HEK293 (cell line): ENCODE results near the gene C3orf20.
A peak's percentile ranks its signal among the peaks of the same experiment; 100 is the strongest.

Experiments
- CTCF ChIA-PET: fragments of 350-600 bp; formaldehyde crosslinking; extraction: SDS; loops from one replicate; lab custom pipeline; 2021; ENCODE audit warnings: antibody characterized with exemption; lab: Yijun Ruan, JAX
- POLR2A ChIA-PET: fragments of 300-600 bp; formaldehyde crosslinking; extraction: SDS; loops from one replicate; lab custom pipeline; 2020; ENCODE audit warnings: antibody characterized with exemption, inconsistent platforms; lab: Yijun Ruan, JAX
- H3K27ac ChIP-seq: fragments of 200-500 bp; sonication (Bioruptor generic); 2 replicates; pipeline ENCODE4 v1.5.1; 2014; ENCODE audit warnings: low read depth, low read length, control low read depth, inconsistent platforms; ENCODE audit errors: extremely low read depth
- H3K36me3 ChIP-seq, 2 experiments: fragments of 200-500 bp in 1 of 2; sonication (Bioruptor generic) in 1 of 2; 1 replicate in 1 of 2; 2 replicates in 1 of 2; pipeline ENCODE4 v1.5.1; 2014 to 2017; ENCODE audit warnings: inconsistent platforms in 2 of 2, low read length in 2 of 2; ENCODE audit not compliant: control insufficient read depth in 2 of 2, insufficient read depth in 1 of 2
- H3K4me1 ChIP-seq: fragments of 200-500 bp; sonication (Bioruptor generic); 2 replicates; pipeline ENCODE4 v1.5.1; 2014; ENCODE audit warnings: mild to moderate bottlenecking, low read length, inconsistent platforms; ENCODE audit not compliant: control insufficient read depth, insufficient read depth
- H3K4me3 ChIP-seq: 2 replicates; pipeline ENCODE4 v1.5.1; 2011; ENCODE audit warnings: low read depth, mild to moderate bottlenecking, control low read depth, low read length, moderate library complexity
- H3K9me3 ChIP-seq: fragments of 200-500 bp; sonication (Bioruptor generic); 2 replicates; pipeline ENCODE4 v1.5.1; 2014; ENCODE audit warnings: low read depth, low read length, inconsistent platforms; ENCODE audit not compliant: control insufficient read depth, insufficient read depth
- REPIN1 ChIP-seq: fragments of 450-650 bp; formaldehyde crosslinking; IDR thresholded peaks from 2 replicates; pipeline ENCODE4 v1.5.1; 2017; ENCODE audit warnings: missing biosample characterization, missing genetic modification characterization, low read depth
- SCRT1 ChIP-seq: fragments of 450-650 bp; formaldehyde crosslinking; IDR thresholded peaks from 2 replicates; pipeline ENCODE4 v1.5.1; 2016; ENCODE audit warnings: missing biosample characterization, missing genetic modification characterization, borderline replicate concordance
- SETDB1 ChIP-seq: IDR thresholded peaks from one replicate; pipeline ENCODE4 v1.6.1; 2017; ENCODE audit warnings: mild to moderate bottlenecking, low read length, moderate library complexity, mixed read lengths; ENCODE audit not compliant: insufficient read length
- ZBTB20 ChIP-seq: fragments of 450-650 bp; formaldehyde crosslinking; IDR thresholded peaks from 2 replicates; pipeline ENCODE4 v1.5.1; 2016; ENCODE audit warnings: missing biosample characterization, missing genetic modification characterization
- ZNF138 ChIP-seq: fragments of 450-650 bp; formaldehyde crosslinking; IDR thresholded peaks from 2 replicates; pipeline ENCODE4 v1.5.1; 2016; ENCODE audit warnings: missing biosample characterization, missing genetic modification characterization, borderline replicate concordance
- ZNF211 ChIP-seq: fragments of 450-650 bp; formaldehyde crosslinking; IDR thresholded peaks from 2 replicates; pipeline ENCODE4 v1.5.1; 2016; ENCODE audit warnings: low read depth, missing biosample characterization, missing genetic modification characterization
- ZNF221 ChIP-seq: fragments of 450-650 bp; formaldehyde crosslinking; IDR thresholded peaks from 2 replicates; pipeline ENCODE4 v1.5.1; 2017; ENCODE audit warnings: missing biosample characterization, missing genetic modification characterization, borderline replicate concordance
- ZNF311 ChIP-seq: fragments of 450-650 bp; formaldehyde crosslinking; IDR thresholded peaks from 2 replicates; pipeline ENCODE4 v1.5.1; 2017; ENCODE audit warnings: missing biosample characterization, missing genetic modification characterization, borderline replicate concordance
- ZNF324 ChIP-seq: fragments of 450-650 bp; formaldehyde crosslinking; IDR thresholded peaks from 2 replicates; pipeline ENCODE4 v1.5.1; 2016; ENCODE audit warnings: missing biosample characterization, missing genetic modification characterization
- ZNF48 ChIP-seq: fragments of 450-650 bp; formaldehyde crosslinking; IDR thresholded peaks from 2 replicates; pipeline ENCODE4 v1.5.1; 2016; ENCODE audit warnings: missing biosample characterization, missing genetic modification characterization
- ZNF518A ChIP-seq: fragments of 450-650 bp; formaldehyde crosslinking; conservative IDR thresholded peaks from 2 replicates; pipeline ENCODE4 v1.5.1; 2016; ENCODE audit warnings: low read depth, missing biosample characterization, missing genetic modification characterization
- ZNF530 ChIP-seq: fragments of 450-650 bp; formaldehyde crosslinking; IDR thresholded peaks from 2 replicates; pipeline ENCODE4 v1.5.1; 2016; ENCODE audit warnings: low read depth, missing biosample characterization, missing genetic modification characterization
- ZNF571 ChIP-seq: fragments of 450-650 bp; formaldehyde crosslinking; IDR thresholded peaks from 2 replicates; pipeline ENCODE4 v1.5.0; 2017; ENCODE audit warnings: missing biosample characterization, missing genetic modification characterization
- ZNF623 ChIP-seq: fragments of 450-650 bp; formaldehyde crosslinking; IDR thresholded peaks from 2 replicates; pipeline ENCODE4 v1.5.1; 2016; ENCODE audit warnings: missing biosample characterization, missing genetic modification characterization
- ZNF624 ChIP-seq: fragments of 450-650 bp; formaldehyde crosslinking; IDR thresholded peaks from 2 replicates; pipeline ENCODE4 v1.5.1; 2017; ENCODE audit warnings: missing biosample characterization, missing genetic modification characterization
- ZSCAN23 ChIP-seq: fragments of 450-650 bp; formaldehyde crosslinking; IDR thresholded peaks from 2 replicates; pipeline ENCODE4 v1.5.1; 2016; ENCODE audit warnings: missing biosample characterization, missing genetic modification characterization
- TF ChIP-seq, protein P1 (sequence below): fragments of 450-650 bp; formaldehyde crosslinking; IDR thresholded peaks from 2 replicates; pipeline ENCODE4 v1.5.1; 2016; ENCODE audit warnings: missing biosample characterization, missing genetic modification characterization
- TF ChIP-seq, protein P2 (sequence below): fragments of 450-650 bp; formaldehyde crosslinking; IDR thresholded peaks from 2 replicates; pipeline ENCODE4 v1.5.1; 2017; ENCODE audit warnings: missing biosample characterization, mild to moderate bottlenecking, missing genetic modification characterization, moderate library complexity

The C3orf20 gene

GRCh38 chr3:14775011-14775410 is 100.1 kb downstream of the C3orf20 start (continued):
- TF ChIP-seq ZSCAN23 (tag by site-specific recombination): no peak

DNA sequence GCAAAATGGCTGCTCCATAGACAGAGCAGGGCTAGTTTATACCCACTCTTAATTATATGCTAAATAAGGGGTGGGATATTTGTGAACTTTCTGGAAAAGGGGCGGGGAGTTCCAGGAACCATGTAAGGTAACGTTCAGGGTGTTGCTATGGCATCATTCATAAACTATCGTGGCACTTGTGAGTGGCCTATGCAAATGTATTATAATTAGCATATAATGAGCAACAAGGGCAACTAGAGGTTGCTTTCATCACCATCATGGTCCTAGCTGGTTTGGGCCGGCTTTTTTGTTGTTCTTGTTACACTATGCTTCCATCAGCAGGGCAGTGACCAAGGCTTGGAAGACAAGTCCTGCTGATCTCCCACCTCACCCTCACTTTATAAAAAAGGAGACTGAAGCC is 100.6 kb downstream of the C3orf20 start:
- H3K4me1 ChIP-seq: no peaks in the 10 kb centered on the region
- TF ChIP-seq ZNF221 (tag by site-specific recombination): no peak
- no peak for TF ChIP-seq ZNF623
- TF ChIP-seq ZNF311 (tag by site-specific recombination): no peak
- no peak for TF ChIP-seq ZNF138 (tag by site-specific recombination)
- no peak for TF ChIP-seq ZNF530
- no peak for TF ChIP-seq SCRT1 (tag by site-specific recombination)
- no peak for TF ChIP-seq ZNF48 (tag by site-specific recombination)
- no peak for TF ChIP-seq ZNF624 (tag by site-specific recombination)
- TF ChIP-seq, protein P1, sequence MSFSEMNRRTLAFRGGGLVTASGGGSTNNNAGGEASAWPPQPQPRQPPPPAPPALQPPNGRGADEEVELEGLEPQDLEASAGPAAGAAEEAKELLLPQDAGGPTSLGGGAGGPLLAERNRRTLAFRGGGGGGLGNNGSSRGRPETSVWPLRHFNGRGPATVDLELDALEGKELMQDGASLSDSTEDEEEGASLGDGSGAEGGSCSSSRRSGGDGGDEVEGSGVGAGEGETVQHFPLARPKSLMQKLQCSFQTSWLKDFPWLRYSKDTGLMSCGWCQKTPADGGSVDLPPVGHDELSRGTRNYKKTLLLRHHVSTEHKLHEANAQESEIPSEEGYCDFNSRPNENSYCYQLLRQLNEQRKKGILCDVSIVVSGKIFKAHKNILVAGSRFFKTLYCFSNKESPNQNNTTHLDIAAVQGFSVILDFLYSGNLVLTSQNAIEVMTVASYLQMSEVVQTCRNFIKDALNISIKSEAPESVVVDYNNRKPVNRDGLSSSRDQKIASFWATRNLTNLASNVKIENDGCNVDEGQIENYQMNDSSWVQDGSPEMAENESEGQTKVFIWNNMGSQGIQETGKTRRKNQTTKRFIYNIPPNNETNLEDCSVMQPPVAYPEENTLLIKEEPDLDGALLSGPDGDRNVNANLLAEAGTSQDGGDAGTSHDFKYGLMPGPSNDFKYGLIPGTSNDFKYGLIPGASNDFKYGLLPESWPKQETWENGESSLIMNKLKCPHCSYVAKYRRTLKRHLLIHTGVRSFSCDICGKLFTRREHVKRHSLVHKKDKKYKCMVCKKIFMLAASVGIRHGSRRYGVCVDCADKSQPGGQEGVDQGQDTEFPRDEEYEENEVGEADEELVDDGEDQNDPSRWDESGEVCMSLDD: no peak
- CTCF ChIA-PET: interaction anchor here (0.7 to 0.8 kb wide), 2 partner anchors 8 to 684 kb away, joined by 3 read pairs; no protein-coding TSS in a partner anchor

GRCh38 chr3:14779069-14779685 is 104.2 kb downstream of the C3orf20 start:
- Histone ChIP-seq H3K27ac (no peak overlapping the region), H3K9me3 (no peaks in the 10 kb centered on the region), H3K36me3 (no peaks in the 10 kb centered on the region), H3K4me1 (no peaks in the 10 kb centered on the region), H3K4me3 (no peak overlapping the region)
- TF ChIP-seq SETDB1 (peak; percentile 89), ZNF571 (tag by site-specific recombination) (no peak)
- POLR2A ChIA-PET: no interaction called here
- CTCF ChIA-PET: interaction anchor here (0.5 to 3.0 kb wide), 4 partner anchors 103 to 460 kb away, joined by 3 to 20 read pairs (median 5); partner anchors contain the start of gene C3orf20

More for the DNA sequence above, 100.6 kb downstream of the C3orf20 start:
- H3K4me3 ChIP-seq: no peak overlapping the region
- no peaks in the 10 kb centered on the region for H3K9me3 ChIP-seq
- no peak overlapping the region for H3K27ac ChIP-seq
- no peaks in the 10 kb centered on the region for H3K36me3 ChIP-seq
- POLR2A ChIA-PET: no interaction called here

DNA sequence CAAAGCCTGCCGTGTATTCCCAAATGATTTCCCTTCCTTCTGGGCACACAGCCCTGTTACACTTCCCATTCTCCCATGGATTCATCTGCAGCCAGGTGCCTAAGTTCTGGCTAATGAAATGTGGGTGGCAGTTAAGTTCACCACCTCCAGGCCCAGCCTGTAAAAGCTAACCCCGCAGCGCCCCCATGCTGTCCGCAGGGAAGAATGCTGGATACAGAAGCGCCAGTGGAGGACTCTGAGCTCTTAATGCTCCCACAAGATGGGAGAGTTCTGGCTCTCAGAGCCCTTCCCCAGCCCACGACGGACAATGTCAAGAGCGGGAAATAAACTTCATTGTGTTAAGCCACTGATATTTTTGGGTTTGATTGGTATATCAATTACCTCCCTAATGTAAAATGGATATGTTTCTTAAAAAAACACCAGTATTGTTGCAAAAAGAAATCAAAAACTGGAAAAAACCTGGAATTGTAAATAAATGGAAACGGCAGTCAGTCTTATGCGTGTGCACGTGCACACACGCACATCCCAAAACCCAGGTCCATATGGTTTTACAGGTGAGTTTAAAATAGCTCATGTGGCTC is 106.1 kb downstream of the C3orf20 start:
- no peaks in the 10 kb centered on the region for H3K36me3 ChIP-seq
- POLR2A ChIA-PET: no interaction called here
- no peak overlapping the region for H3K27ac ChIP-seq
- no peak overlapping the region for H3K4me3 ChIP-seq
- no peaks in the 10 kb centered on the region for H3K9me3 ChIP-seq
- CTCF ChIA-PET: interaction anchor here (0.6 to 3.5 kb wide), 25 partner anchors 8 to 1866 kb away, joined by 3 to 30 read pairs (median 4); partner anchors contain the start of gene C3orf20
- no peaks in the 10 kb centered on the region for H3K4me1 ChIP-seq
- TF ChIP-seq ZNF518A (tag by site-specific recombination) (no peak), ZBTB20 (tag by site-specific recombination) (no peak), REPIN1 (tag by site-specific recombination) (no peak), ZNF324 (tag by site-specific recombination) (no peak), ZNF211 (tag by site-specific recombination) (no peak)
- TF ChIP-seq, protein P2, sequence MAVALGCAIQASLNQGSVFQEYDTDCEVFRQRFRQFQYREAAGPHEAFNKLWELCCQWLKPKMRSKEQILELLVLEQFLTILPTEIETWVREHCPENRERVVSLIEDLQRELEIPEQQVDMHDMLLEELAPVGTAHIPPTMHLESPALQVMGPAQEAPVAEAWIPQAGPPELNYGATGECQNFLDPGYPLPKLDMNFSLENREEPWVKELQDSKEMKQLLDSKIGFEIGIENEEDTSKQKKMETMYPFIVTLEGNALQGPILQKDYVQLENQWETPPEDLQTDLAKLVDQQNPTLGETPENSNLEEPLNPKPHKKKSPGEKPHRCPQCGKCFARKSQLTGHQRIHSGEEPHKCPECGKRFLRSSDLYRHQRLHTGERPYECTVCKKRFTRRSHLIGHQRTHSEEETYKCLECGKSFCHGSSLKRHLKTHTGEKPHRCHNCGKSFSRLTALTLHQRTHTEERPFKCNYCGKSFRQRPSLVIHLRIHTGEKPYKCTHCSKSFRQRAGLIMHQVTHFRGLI: no peak
